A673 (cell line): Measurements from ENCODE around the gene MINAR1. TPM values are rescaled to one million over a fixed set of nuclear protein-coding genes. Genes with fewer than 3 reads are reported as not detected.

Source experiments
- BruUV-seq: library from RNA; stranded (reverse); fragments of 400-500 nt; replicated peaks from 2 replicates; lab custom pipeline; 2021; lab: Mats Ljungman, UMichigan
- CTCF ChIA-PET: fragments of 300-600 bp; sonication (Branson Sonifier 250); formaldehyde crosslinking; loops from one replicate; lab custom pipeline; 2022; ENCODE audit warnings: antibody characterized with exemption; lab: Charles Lee
- POLR2A ChIA-PET: fragments of 300-600 bp; sonication (Branson Sonifier 250); formaldehyde crosslinking; loops from one replicate; lab custom pipeline; 2022; ENCODE audit warnings: antibody characterized with exemption; ENCODE audit not compliant: low non-redundant PET; lab: Charles Lee
- DNase-seq: peaks from one replicate; pipeline ENCODE4 v3.0.0-alpha.2; 2015; ENCODE audit warnings: low spot score
- H3K27ac ChIP-seq: fragments of 200-600 bp; sonication (generic); 2 replicates; pipeline ENCODE4 v1.5.1; 2016; ENCODE audit warnings: mixed run types, low read depth, mild to moderate bottlenecking, mixed read lengths, antibody characterized with exemption, low read length; ENCODE audit not compliant: poor library complexity, severe bottlenecking
- H3K27me3 ChIP-seq: fragments of 200-600 bp; sonication (generic); replicated peaks from 2 replicates; pipeline ENCODE4 v1.6.1; 2017; ENCODE audit warnings: mixed run types, low read depth, mild to moderate bottlenecking, mixed read lengths, antibody characterized with exemption, low read length; ENCODE audit not compliant: insufficient read depth, poor library complexity
- H3K36me3 ChIP-seq: fragments of 200-600 bp; sonication (generic); 2 replicates; pipeline ENCODE4 v1.6.1; 2016; ENCODE audit warnings: mixed run types, mild to moderate bottlenecking, mixed read lengths, antibody characterized with exemption, low read length; ENCODE audit not compliant: insufficient read depth, poor library complexity, severe bottlenecking
- H3K4me1 ChIP-seq: fragments of 200-600 bp; sonication (generic); 2 replicates; pipeline ENCODE4 v1.6.1; 2017; ENCODE audit warnings: mixed run types, mild to moderate bottlenecking, mixed read lengths, antibody characterized with exemption, low read length; ENCODE audit not compliant: insufficient read depth, poor library complexity, severe bottlenecking
- H3K4me3 ChIP-seq: fragments of 200-600 bp; sonication (generic); 2 replicates; pipeline ENCODE4 v1.5.1; 2016; ENCODE audit warnings: low read depth, mixed run types, mild to moderate bottlenecking, mixed read lengths, low read length; ENCODE audit not compliant: poor library complexity, severe bottlenecking
- H3K9me3 ChIP-seq: fragments of 200-600 bp; sonication (generic); 2 replicates; pipeline ENCODE4 v1.6.1; 2016; ENCODE audit warnings: mixed run types, low read depth, mild to moderate bottlenecking, mixed read lengths, antibody characterized with exemption, low read length; ENCODE audit not compliant: poor library complexity, severe bottlenecking
- EZH2 ChIP-seq: fragments of 200-600 bp; sonication (generic); IDR thresholded peaks from 2 replicates; pipeline ENCODE4 v1.6.1; 2017; ENCODE audit warnings: borderline replicate concordance, low read depth, mild to moderate bottlenecking, mixed read lengths, antibody characterized with exemption, low read length; ENCODE audit not compliant: poor library complexity, severe bottlenecking
- intact Hi-C: fragments of 100-400 bp; cut with micrococcal nuclease; formaldehyde crosslinking; loops from one replicate; pipeline ENCODE4 v1.10.0; 2022; ENCODE audit not compliant: unreplicated experiment
- total RNA-seq: library from RNA; stranded (reverse); gene quantifications from 2 replicates; pipeline ENCODE4 v1.2.3, GENCODE V29; 2021
- TF ChIP-seq, protein P1 (sequence below): fragments of 300-800, 200-600 bp; sonication (generic); conservative IDR thresholded peaks from 2 replicates; pipeline ENCODE4 v1.5.1; 2017; ENCODE audit warnings: low read depth, mild to moderate bottlenecking, antibody characterized with exemption, low read length, moderate library complexity, mixed read lengths

Gene MINAR1
- total RNA-seq, 1 experiment from 2014 or later, result 1.6 TPM

DNA sequence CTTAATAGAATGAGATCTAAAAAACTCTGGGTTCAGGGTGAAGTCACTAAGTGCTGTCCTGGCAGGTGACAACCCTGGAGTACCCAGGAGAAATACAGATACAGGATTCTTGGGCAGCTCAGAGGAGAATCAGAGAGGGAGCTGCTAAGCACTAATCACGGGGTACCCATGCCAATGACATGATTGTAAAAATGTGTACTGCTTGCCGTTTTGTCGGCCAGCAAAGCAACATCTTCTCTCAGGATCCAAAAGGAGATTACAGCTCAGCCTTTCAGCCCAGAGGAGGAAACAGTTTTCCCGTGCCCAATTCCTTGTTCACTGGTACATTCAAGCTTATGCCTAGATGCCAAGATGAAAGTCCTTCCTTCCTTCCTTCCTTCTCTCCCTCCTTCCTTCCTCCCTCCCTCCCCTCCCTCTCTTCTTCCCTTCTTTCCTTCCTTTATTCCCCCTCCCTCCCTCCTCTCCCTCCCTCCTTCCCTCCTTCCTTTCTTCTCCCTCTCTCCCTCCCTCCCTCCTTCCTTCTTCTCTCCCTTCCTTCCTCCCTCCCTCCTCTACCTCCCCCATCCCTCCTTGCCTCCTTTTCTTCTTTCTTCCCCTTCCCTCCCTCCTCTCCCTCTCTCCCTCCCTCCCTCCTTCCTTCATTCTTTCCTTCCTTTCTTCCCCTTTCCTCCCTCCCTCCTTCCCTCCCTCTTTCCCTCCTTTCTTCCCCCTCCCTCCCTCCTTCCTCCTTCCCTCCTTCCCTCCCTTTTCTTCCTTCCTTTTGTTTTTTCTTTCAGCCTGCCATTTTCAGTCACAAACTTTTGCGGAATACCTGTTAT is 4.1 kb upstream of the MINAR1 start:
- DNase-seq, result no peak
- TF ChIP-seq, protein P1, sequence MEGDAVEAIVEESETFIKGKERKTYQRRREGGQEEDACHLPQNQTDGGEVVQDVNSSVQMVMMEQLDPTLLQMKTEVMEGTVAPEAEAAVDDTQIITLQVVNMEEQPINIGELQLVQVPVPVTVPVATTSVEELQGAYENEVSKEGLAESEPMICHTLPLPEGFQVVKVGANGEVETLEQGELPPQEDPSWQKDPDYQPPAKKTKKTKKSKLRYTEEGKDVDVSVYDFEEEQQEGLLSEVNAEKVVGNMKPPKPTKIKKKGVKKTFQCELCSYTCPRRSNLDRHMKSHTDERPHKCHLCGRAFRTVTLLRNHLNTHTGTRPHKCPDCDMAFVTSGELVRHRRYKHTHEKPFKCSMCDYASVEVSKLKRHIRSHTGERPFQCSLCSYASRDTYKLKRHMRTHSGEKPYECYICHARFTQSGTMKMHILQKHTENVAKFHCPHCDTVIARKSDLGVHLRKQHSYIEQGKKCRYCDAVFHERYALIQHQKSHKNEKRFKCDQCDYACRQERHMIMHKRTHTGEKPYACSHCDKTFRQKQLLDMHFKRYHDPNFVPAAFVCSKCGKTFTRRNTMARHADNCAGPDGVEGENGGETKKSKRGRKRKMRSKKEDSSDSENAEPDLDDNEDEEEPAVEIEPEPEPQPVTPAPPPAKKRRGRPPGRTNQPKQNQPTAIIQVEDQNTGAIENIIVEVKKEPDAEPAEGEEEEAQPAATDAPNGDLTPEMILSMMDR, result no peak
- TF ChIP-seq EZH2, result no peak
- BruUV-seq, result no TSS peak
- Histone ChIP-seq H3K36me3 (no peaks in the 10 kb centered on the region), H3K4me3 (no peak overlapping the region), H3K4me1 (peaks cover 11% of the 10 kb centered on the region), H3K27me3 (peaks cover 39% of the 10 kb centered on the region), H3K27ac (no peak overlapping the region), H3K9me3 (no peaks in the 10 kb centered on the region)
- intact Hi-C loops, result no loop called here
- CTCF ChIA-PET, result interaction anchor here (0.8 to 0.9 kb wide), 2 partner anchors 175 to 421 kb away, joined by 6 to 7 read pairs; no protein-coding TSS in a partner anchor
- POLR2A ChIA-PET, result no interaction called here

- POLR2A ChIA-PET, result no interaction called here
- Histone ChIP-seq H3K4me3 (peak overlapping the region; percentile 50), H3K27ac (no peak overlapping the region), H3K36me3 (no peaks in the 10 kb centered on the region), H3K9me3 (no peaks in the 10 kb centered on the region), H3K27me3 (peaks cover 63% of the 10 kb centered on the region), H3K4me1 (peaks cover 11% of the 10 kb centered on the region)
- intact Hi-C loops, result no loop called here
- BruUV-seq, result no TSS peak
- peak; percentile 8 for DNase-seq
- CTCF ChIA-PET, result no interaction called here
- TF ChIP-seq EZH2, result no peak
- TF ChIP-seq, protein P1, result no peak
These were observed 1.1 kb upstream of the MINAR1 start for GRCh38 chr15:79430901-79431635.

GRCh38 chr15:79432345-79433275 is 474 bp downstream of the MINAR1 start:
- Histone ChIP-seq H3K9me3 (no peaks in the 10 kb centered on the region), H3K27ac (no peak overlapping the region), H3K36me3 (no peaks in the 10 kb centered on the region), H3K4me3 (peak overlapping the region; percentile 50), H3K4me1 (peaks cover 11% of the 10 kb centered on the region), H3K27me3 (peaks cover 63% of the 10 kb centered on the region)
- CTCF ChIA-PET, result no interaction called here
- TF ChIP-seq, protein P1, result no peak
- TF ChIP-seq EZH2, result peak; percentile 39
- POLR2A ChIA-PET, result no interaction called here
- intact Hi-C loops, result no loop called here
- no TSS peak for BruUV-seq
- peak; percentile 9 for DNase-seq
